ENCODE data around the gene FGGY.
A peak's percentile ranks its signal among the peaks of the same experiment; 100 is the strongest.

FGGY gene

DNA sequence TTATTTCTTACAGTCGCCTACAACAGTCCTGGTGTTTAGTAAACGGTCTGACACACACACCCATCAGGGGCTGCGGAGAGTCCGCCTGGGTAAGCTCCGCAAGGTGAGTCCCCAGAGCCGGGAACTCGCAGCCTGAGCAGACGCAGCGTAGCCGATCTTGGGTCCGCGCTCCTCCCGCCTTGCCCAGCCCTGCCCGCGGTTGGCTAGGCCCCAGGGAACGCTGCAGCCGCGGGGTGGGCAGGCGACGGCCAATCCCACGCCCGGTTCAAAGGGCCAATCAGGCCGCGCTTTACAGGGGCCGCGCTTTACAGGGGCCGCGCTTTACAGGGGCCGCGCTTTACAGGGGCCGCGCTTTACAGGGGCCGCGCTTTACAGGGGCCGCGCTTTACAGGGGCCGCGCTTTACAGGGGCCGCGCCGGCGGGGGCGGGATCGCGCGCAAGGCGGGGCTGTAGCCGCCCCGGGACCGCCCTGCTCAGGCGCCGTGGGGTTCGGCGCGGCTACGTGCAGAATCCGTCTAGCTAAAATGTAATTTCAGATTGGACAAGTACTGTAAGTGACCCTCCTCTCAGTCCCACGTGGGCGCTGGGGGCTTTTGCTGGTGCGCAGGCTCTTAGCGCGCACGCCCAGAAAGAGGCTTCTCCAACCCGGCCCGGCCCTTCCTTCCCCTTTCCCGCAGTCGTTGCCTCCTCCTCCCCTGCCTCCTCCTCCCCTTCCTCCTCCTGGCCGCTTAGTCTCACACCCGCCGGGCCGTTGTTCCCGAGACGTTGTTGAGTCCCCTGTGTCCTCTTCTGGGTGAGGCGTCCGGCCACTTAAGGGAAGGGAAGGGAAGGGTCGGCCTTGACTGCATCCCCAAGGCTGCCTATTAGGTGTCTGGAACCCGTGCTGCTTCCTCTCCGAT lies at the start of gene FGGY (continued):
- TF ChIP-seq, protein P1, sequence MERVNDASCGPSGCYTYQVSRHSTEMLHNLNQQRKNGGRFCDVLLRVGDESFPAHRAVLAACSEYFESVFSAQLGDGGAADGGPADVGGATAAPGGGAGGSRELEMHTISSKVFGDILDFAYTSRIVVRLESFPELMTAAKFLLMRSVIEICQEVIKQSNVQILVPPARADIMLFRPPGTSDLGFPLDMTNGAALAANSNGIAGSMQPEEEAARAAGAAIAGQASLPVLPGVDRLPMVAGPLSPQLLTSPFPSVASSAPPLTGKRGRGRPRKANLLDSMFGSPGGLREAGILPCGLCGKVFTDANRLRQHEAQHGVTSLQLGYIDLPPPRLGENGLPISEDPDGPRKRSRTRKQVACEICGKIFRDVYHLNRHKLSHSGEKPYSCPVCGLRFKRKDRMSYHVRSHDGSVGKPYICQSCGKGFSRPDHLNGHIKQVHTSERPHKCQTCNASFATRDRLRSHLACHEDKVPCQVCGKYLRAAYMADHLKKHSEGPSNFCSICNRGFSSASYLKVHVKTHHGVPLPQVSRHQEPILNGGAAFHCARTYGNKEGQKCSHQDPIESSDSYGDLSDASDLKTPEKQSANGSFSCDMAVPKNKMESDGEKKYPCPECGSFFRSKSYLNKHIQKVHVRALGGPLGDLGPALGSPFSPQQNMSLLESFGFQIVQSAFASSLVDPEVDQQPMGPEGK (tag by site-specific recombination; IDR thresholded peaks at IDR 0.05): peak; percentile 78
- TF ChIP-seq ZNF513 (tag by site-specific recombination; IDR thresholded peaks at IDR 0.05): peak; percentile 91
- TF ChIP-seq SCRT1 (tag by site-specific recombination; IDR thresholded peaks at IDR 0.05; ENCODE audit: borderline replicate concordance): no peak
- no peak for TF ChIP-seq TCF7L2 (IDR thresholded peaks at IDR 0.05; ENCODE audit: borderline replicate concordance, low read depth, low read length)
- TF ChIP-seq GLIS2 (tag by site-specific recombination; IDR thresholded peaks at IDR 0.05): peak; percentile 57; the same call in 1 of the 2 replicates
- no peak for TF ChIP-seq ZNF610 (tag by site-specific recombination; IDR thresholded peaks at IDR 0.05; ENCODE audit: borderline replicate concordance)
- TF ChIP-seq ZNF596 (tag by site-specific recombination; IDR thresholded peaks at IDR 0.05): no peak
- no peak for TF ChIP-seq ZNF175 (tag by site-specific recombination; IDR thresholded peaks at IDR 0.05)
- TF ChIP-seq ZNF561 (tag by site-specific recombination; IDR thresholded peaks at IDR 0.05; ENCODE audit: borderline replicate concordance): 0 out of 2 replicates have a peak, but pooled peaks have one; percentile 21
- peak; percentile 32; the same call in 1 of the 2 replicates for TF ChIP-seq KLF9 (tag by site-specific recombination; IDR thresholded peaks at IDR 0.05; ENCODE audit: low read depth)
- TF ChIP-seq ZNF148 (tag by site-specific recombination; IDR thresholded peaks at IDR 0.05; ENCODE audit: borderline replicate concordance): no peak
- peak; percentile 61; the same call in 1 of the 2 replicates for TF ChIP-seq KLF1 (tag by site-specific recombination; IDR thresholded peaks at IDR 0.05)
- no peak for TF ChIP-seq GLI4 (tag by site-specific recombination; IDR thresholded peaks at IDR 0.05)
- no peak for TF ChIP-seq YY1 (tag by site-specific recombination; IDR thresholded peaks at IDR 0.05)
- TF ChIP-seq ZNF274 (IDR thresholded peaks at IDR 0.05; ENCODE audit: low read length): no peak
- no peak for TF ChIP-seq ZNF274 (tag by site-specific recombination; IDR thresholded peaks at IDR 0.05; ENCODE audit: borderline replicate concordance)
- no peak for TF ChIP-seq ZNF184 (tag by site-specific recombination; IDR thresholded peaks at IDR 0.05)
- TF ChIP-seq ZNF341 (tag by site-specific recombination; IDR thresholded peaks at IDR 0.05; ENCODE audit: low read depth): peak; percentile 96
- peak; percentile 99 for TF ChIP-seq ZBTB8A (tag by site-specific recombination; IDR thresholded peaks at IDR 0.05)
- TF ChIP-seq MYNN (tag by site-specific recombination; IDR thresholded peaks at IDR 0.05; ENCODE audit: borderline replicate concordance): no peak
- no peak for TF ChIP-seq ZNF138 (tag by site-specific recombination; IDR thresholded peaks at IDR 0.05; ENCODE audit: borderline replicate concordance)
- peak; percentile 75 for TF ChIP-seq SP3 (tag by site-specific recombination; IDR thresholded peaks at IDR 0.05)
- TF ChIP-seq, protein P2, sequence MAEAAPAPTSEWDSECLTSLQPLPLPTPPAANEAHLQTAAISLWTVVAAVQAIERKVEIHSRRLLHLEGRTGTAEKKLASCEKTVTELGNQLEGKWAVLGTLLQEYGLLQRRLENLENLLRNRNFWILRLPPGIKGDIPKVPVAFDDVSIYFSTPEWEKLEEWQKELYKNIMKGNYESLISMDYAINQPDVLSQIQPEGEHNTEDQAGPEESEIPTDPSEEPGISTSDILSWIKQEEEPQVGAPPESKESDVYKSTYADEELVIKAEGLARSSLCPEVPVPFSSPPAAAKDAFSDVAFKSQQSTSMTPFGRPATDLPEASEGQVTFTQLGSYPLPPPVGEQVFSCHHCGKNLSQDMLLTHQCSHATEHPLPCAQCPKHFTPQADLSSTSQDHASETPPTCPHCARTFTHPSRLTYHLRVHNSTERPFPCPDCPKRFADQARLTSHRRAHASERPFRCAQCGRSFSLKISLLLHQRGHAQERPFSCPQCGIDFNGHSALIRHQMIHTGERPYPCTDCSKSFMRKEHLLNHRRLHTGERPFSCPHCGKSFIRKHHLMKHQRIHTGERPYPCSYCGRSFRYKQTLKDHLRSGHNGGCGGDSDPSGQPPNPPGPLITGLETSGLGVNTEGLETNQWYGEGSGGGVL (tag by site-specific recombination; IDR thresholded peaks at IDR 0.05): peak; percentile 72
- TF ChIP-seq ZNF112 (tag by site-specific recombination; IDR thresholded peaks at IDR 0.05): no peak
- TF ChIP-seq ZIC2 (tag by site-specific recombination; IDR thresholded peaks at IDR 0.05): no peak
- no peak for TF ChIP-seq ZNF132 (tag by site-specific recombination; IDR thresholded peaks at IDR 0.05; ENCODE audit: borderline replicate concordance)
- no peak for TF ChIP-seq PRDM4 (tag by site-specific recombination; IDR thresholded peaks at IDR 0.05)
- TF ChIP-seq ZNF221 (tag by site-specific recombination; IDR thresholded peaks at IDR 0.05; ENCODE audit: borderline replicate concordance): no peak
- no peak for TF ChIP-seq ZNF426 (tag by site-specific recombination; IDR thresholded peaks at IDR 0.05)

Measured in HEK293 (cell line).